ENCODE results near the gene MVD.

The MVD gene

GRCh38 chr16:88638323-88639230, 24.3 kb downstream of the MVD start, which contains the start of gene IL17C:
Gene IL17C (plus strand): TSS chr16:88638572. CDS start chr16:88638642, 70 bp downstream.
- DNase-seq: no peak

GRCh38 chr16:88636488-88637265, 26.2 kb downstream of the MVD start:
- no peak for DNase-seq

- no peak for DNase-seq
Measured at GRCh38 chr16:88635671-88636319, 27.1 kb downstream of the MVD start.

- no peak for DNase-seq
Measured at GRCh38 chr16:88634994-88635670, 27.8 kb downstream of the MVD start.

GRCh38 chr16:88634141-88634993, 28.5 kb downstream of the MVD start:
- no peak for DNase-seq

GRCh38 chr16:88633684-88634140, 29.2 kb downstream of the MVD start:
- no peak for DNase-seq

- DNase-seq: no peak
Measured at GRCh38 chr16:88632587-88632930, 30.3 kb downstream of the MVD start.

DNA sequence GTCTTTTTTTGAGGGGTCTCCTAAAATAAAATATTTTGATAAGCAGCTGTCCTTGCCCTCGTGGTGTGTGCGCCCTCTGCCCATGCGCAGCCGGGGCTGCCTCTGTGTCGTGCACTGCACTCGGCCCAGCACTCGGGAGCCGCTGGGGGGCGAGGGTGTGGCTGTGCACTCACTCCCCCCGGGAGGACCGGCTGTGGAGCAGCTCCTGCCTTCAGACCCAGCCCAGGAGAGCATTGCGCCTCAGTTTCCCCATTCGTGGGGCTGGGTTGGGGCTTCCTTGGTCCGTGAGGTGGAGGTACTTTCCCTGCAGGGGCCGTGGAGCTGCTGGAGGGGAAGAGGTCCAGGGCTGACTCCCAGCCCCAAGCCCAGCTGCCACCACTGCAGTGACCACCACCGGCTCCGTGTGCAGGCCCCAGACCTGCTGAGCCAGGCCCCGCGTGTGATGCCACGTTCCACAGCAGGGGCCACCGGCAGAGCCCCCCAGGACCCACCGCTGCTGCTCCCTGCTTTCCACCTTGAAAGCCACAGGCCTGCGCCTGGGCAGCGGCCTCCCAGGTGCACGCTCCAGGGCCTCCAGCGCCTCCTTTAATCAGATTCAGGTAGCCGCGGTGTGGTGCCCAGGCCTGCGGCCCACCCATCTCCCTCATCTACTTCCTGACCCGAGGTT, 30.8 kb downstream of the MVD start:
- DNase-seq: no peak

- DNase-seq: no peak
Measured at GRCh38 chr16:88631384-88631783, 31.5 kb downstream of the MVD start.

- no peak for DNase-seq
Measured at GRCh38 chr16:88630941-88631340, 31.9 kb downstream of the MVD start.

DNA sequence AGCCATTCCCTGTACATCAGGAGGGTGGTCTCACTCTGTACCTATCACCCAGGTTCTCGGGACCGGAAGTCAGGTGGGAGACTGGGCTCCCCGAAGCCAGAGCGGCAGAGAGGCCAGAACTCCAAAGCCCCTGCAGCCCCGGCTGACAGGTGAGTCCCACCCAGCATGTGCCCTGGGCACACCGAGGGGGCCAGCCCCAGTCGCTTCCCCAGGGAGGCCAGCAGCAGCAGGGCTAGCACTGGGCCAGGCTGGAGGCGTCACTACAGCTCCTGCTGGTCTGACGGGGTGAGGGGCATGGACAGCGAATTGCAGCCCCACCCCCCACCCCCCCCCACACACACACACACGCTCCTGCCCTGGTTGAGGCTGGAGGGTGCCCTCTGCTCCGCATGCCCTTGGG, 32.5 kb downstream of the MVD start:
- DNase-seq: no peak

GRCh38 chr16:88629835-88630234, 33.1 kb downstream of the MVD start:
- no peak for DNase-seq

DNA sequence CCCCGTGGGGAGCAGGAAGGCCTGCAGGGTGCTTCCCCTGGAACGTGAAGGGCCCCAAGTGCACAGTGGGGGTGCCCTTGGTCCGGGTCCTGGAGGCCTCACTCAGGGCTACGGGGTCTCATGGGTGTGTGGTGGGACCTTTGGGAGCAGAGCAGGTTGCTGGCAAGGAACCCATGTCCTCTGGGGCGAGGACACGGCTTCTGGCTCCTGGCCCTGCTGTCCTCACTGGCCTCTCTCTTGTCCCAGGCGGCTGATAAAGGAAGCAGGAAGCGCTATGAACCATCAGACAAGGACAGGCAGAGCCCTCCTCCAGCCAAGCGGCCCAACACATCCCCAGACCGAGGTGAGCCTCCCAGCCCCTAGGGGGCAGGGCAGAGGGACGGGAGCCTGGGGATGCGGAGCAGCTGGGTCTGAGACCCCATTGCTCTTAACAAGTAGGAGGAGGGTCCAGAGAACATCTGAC, 34.3 kb downstream of the MVD start:
- DNase-seq: no peak

DNA sequence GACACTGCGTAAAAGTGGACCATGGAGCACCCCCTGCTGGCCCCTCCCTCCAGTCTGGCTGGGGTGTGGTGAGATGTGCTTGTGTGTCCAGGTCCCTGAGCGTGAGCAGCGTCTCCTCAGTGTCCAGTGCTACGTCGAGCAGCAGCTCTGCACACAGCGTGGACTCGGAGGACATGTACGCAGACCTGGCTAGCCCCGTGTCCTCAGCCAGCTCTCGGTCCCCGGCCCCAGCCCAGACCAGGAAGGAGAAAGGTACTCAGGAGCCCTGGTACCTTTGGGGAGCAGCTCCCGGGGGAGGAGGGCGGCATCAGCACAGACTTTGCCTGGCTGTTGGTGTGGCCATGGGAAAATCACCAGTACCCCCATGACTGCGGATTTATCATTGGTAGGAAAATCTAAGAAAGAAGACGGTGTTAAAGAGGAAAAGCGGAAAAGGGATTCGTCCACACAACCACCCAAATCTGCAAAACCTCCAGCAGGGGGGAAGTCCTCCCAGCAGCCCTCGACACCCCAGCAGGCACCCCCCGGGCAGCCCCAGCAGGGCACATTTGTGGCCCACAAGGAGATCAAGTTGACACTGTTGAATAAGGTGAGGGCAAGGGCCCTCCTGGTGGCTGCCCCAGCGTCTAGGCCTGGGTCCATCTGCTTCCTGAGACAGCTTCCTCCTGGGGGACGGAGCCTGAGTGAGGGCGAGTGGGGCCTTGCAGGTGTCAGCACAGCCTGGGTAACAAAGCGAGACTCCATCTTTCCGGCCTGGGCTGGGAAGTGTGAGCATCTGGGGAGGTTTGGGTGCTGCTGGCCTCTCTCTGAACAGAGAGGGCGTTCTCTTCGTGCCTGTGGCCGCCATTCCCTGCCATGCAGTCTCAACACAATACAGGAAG, 35.1 kb downstream of the MVD start:
- DNase-seq: no peak

- DNase-seq: no peak
Measured at GRCh38 chr16:88626646-88627045, 36.2 kb downstream of the MVD start.

- DNase-seq: no peak
Measured at GRCh38 chr16:88624977-88625576, 37.8 kb downstream of the MVD start.

- no peak for DNase-seq
Measured at GRCh38 chr16:88624481-88624880, 38.4 kb downstream of the MVD start.

DNA sequence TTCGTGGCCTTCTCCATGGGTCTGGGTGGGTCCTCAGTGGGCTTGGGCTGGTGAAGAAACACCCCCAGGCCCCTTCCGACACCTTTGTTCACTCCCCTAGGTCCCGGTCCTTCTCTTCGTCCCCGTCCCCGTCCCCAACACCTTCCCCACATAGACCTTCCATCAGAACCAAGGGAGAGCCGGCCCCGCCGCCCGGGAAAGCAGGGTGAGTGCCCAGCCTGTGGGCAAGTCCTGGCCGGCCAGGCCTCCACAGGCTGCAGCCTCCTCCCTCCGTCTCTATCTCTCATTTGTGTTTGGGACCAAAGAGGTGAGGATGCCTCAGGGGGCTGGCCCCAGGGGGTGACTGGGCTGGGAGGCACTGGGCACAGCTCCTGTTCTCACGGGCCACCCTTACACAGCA, 39.0 kb downstream of the MVD start:
- DNase-seq: no peak

DNA sequence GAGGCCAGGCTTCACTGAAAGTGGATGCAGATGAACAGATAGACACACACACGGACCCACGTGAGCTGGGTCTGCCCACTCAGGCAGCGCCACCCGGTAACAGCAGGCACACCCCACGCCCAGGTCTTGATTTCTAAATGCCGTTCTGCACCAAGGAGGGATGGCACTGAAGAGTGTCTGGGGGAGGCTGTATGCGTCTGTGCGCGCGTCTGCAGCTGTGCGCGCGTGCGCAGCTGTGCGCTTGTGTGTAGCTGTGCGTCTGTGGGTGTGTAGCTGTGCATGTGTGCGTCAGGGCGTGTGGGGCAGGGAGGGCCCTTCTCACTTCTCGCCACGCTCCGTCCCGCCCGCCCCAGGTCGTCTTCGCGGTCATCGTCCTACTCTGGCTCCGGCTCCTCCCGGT, 40.0 kb downstream of the MVD start:
- no peak for DNase-seq

DNA sequence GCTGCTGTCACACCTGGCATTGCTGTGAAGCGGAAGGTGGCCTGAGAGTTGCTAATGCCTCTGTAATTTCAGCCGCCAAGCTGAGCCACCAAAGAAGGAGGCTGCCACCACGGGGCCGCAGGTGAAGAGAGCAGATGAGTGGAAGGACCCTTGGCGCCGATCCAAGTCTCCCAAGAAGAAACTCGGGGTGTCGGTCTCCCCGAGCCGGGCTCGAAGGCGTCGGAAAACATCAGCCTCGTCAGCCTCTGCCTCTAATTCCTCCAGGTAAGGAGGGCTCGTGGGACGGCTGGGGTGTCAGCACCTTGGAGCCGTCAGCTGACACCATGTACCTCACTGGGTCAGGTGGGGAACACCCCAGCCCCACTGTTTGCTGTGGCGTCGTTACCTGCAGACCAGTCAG, 40.8 kb downstream of the MVD start:
- DNase-seq: no peak
